Stimulated activated CD8-positive, alpha-beta memory T cell treated with anti-CD3 and anti-CD28 coated beads, Interleukin-12 subunit alpha, Interleukin-12 subunit beta, amount 100 ng/mL, for 24 hours (primary cell): ENCODE data around the gene SLC7A5.
"Not testable (repeated sequence)": the region's sequence is repeated elsewhere in the genome, so short reads cannot be mapped to it uniquely, and the experiment has no call there.

Source experiments
- DNase-seq: peaks from one replicate; pipeline ENCODE4 v3.0.0-alpha.2; 2020; ENCODE audit errors: extremely low read depth

The SLC7A5 gene

GRCh38 chr16:87869061-87869878, at the start of gene SLC7A5:
TSS of gene SLC7A5 (minus strand) at chr16:87869507. CDS start at chr16:87869422, 85 bp downstream.
- peak; percentile 76 for DNase-seq

GRCh38 chr16:87918338-87918737, 49.0 kb upstream of the SLC7A5 start:
- no peak for DNase-seq

GRCh38 chr16:87917503-87917902, 48.2 kb upstream of the SLC7A5 start:
- DNase-seq = no peak

GRCh38 chr16:87914812-87915211, 45.5 kb upstream of the SLC7A5 start:
- DNase-seq = no peak

GRCh38 chr16:87914021-87914725, 44.9 kb upstream of the SLC7A5 start:
- DNase-seq = not testable (repeated sequence)

- not testable (repeated sequence) for DNase-seq
Observed at GRCh38 chr16:87912691-87913090, 43.4 kb upstream of the SLC7A5 start.

GRCh38 chr16:87911106-87911763, 41.9 kb upstream of the SLC7A5 start:
- not testable (repeated sequence) for DNase-seq

- peak; percentile 52 for DNase-seq
Observed at GRCh38 chr16:87909203-87909935, 40.1 kb upstream of the SLC7A5 start.

- not testable (repeated sequence) for DNase-seq
Observed at GRCh38 chr16:87908101-87908500, 38.8 kb upstream of the SLC7A5 start.

GRCh38 chr16:87905521-87905920, 36.2 kb upstream of the SLC7A5 start:
- DNase-seq = not testable (repeated sequence)

- DNase-seq = not testable (repeated sequence)
Observed at GRCh38 chr16:87904963-87905362, 35.7 kb upstream of the SLC7A5 start.

- not testable (repeated sequence) for DNase-seq
Observed at GRCh38 chr16:87900489-87900888, 31.2 kb upstream of the SLC7A5 start.

GRCh38 chr16:87897521-87898505, 28.5 kb upstream of the SLC7A5 start:
- peak; percentile 28 for DNase-seq

GRCh38 chr16:87896924-87897520, 27.7 kb upstream of the SLC7A5 start:
- not testable (repeated sequence) for DNase-seq

GRCh38 chr16:87896176-87896890, 27.0 kb upstream of the SLC7A5 start:
- not testable (repeated sequence) for DNase-seq

GRCh38 chr16:87895641-87896141, 26.4 kb upstream of the SLC7A5 start:
- peak; percentile 65 for DNase-seq

- not testable (repeated sequence) for DNase-seq
Observed at GRCh38 chr16:87894005-87894404, 24.7 kb upstream of the SLC7A5 start.

- no peak for DNase-seq
Observed at GRCh38 chr16:87891764-87892163, 22.5 kb upstream of the SLC7A5 start.

- not testable (repeated sequence) for DNase-seq
Observed at GRCh38 chr16:87889762-87890161, 20.5 kb upstream of the SLC7A5 start.
